ENCODE measurements around the gene MBP.

The MBP gene

DNA sequence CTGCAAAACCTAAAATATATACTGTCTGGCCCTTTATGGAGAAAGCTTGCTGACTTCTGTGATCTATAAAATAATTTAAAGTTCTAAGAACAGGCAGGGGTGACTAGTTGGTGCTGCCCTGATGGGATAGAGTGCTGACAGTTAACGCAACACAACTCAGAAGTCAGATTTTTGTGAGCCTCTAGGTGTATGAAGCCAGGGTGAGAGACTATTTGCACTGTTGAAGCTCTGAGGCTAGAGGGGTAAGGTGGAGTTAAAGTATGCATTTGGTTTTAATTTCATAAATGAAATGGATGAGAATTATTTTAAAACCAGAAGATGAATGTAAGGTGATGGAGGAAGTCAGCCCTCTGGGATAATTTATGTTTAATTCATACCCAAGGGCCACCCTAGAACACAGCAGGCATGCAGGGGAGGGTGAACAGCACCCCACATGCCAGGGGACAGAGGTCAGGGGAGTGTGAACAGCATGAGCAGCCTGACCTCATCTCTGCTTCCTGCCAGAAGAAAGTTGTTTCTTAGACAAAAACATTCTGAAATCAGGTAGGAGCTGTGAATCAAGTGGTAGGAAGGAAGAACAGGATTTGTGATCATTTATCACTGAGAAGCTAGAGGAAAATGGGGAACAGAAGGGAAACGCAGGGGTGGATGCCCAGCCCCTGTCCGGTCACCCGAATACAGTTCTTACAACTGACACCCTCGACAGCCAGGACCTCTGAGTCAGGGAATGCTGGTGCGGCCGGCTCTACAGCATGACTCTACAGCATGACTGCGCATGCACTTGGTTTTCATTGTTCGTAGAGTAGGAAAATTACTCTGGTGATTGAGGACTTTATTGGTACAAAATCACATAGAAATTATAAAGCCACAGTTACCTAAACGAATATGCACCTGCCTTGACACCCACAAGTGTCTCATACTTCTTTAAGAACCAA is 93.1 kb downstream of the MBP start:
- POLR2A ChIA-PET = no interaction called here
- no peak overlapping the region for H3K4me3 ChIP-seq (ENCODE audit: low read depth, low read length)
- no peak for DNase-seq (ENCODE audit: low read depth, low spot score)
- no peak for TF ChIP-seq CTCF (IDR thresholded peaks at IDR 0.05; ENCODE audit: insufficient read depth, low read length, missing control alignments)
- CTCF ChIA-PET = interaction anchor here (0.8 kb wide), 1 partner anchor 172 kb away, joined by 3 read pairs; no protein-coding TSS in a partner anchor

- no peak for DNase-seq (ENCODE audit: low read depth, low spot score)
- POLR2A ChIA-PET = no interaction called here
- no peak overlapping the region for H3K4me3 ChIP-seq (ENCODE audit: low read depth, low read length)
- no peak for TF ChIP-seq CTCF (IDR thresholded peaks at IDR 0.05; ENCODE audit: insufficient read depth, low read length, missing control alignments)
- CTCF ChIA-PET = interaction anchor here (0.8 kb wide), 1 partner anchor 174 kb away, joined by 3 read pairs; no protein-coding TSS in a partner anchor
Observed at GRCh38 chr18:77038182-77038858, 94.3 kb downstream of the MBP start.

DNA sequence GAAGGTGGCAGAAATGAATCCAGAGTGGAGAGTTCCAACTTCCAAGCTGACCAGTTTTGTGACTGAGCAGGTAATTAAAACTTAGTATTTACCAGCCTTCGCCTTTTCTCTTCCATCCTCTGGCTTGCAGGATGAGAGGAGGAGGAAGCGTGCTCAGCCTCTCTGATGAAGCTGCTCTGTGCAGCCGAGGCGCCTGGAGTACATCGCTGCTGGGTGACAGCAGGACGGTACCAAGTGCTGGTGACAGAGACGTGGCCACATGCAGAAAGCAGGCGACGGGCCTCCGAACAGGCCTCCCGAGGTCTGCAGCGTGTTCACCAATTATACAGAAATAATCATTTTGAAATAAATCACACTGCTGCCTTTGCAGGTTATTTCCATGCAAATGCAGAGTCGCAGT is 95.0 kb downstream of the MBP start:
- DNase-seq (ENCODE audit: low read depth, low spot score) = no peak
- TF ChIP-seq CTCF (IDR thresholded peaks at IDR 0.05; ENCODE audit: insufficient read depth, low read length, missing control alignments) = no peak
- CTCF ChIA-PET = no interaction called here
- no peak overlapping the region for H3K4me3 ChIP-seq (ENCODE audit: low read depth, low read length)
- POLR2A ChIA-PET = no interaction called here

DNA sequence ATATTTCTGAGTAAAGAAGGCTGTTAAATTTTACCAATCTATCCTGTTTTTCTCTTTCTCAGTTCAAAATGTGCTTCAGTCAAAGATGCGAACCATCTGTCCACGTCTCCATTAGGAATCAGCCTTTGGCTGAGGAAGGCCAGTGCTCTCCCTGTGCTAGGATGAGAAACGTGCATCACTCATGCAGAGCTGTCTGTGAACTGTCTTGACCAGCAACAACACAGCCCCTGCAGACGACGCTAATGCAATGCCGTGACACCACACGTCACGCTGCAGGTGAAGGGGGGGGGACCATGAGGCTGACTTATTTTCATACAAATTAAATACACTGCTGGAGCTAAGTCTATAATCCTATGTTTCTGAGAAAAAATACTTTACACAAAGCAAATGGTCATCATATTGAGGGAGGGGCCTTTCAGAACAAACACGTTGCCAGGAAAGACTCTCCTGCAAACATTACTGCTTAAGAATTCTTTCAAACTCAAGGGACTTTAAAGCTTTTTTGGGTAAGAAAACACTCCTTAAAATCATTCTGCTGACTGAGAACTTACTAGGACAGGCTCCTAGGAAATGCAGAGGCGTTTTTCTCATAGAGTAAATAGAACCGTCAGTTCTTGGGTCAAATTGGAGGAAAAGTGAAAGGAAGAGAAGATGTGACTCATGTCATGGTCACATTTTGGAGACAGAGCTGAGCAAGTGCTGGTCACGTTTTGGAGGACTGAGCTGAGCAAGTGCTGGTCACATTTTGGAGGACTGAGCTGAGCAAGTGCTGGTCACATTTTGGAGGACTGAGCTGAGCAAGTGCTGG is 97.0 kb downstream of the MBP start:
- TF ChIP-seq CTCF (IDR thresholded peaks at IDR 0.05; ENCODE audit: insufficient read depth, low read length, missing control alignments) = no peak
- CTCF ChIA-PET = interaction anchor here (1.3 kb wide), 1 partner anchor 232 kb away, joined by 3 read pairs; no protein-coding TSS in a partner anchor
- no peak for DNase-seq (ENCODE audit: low read depth, low spot score)
- H3K4me3 ChIP-seq (ENCODE audit: low read depth, low read length) = no peak overlapping the region
- POLR2A ChIA-PET = no interaction called here

DNA sequence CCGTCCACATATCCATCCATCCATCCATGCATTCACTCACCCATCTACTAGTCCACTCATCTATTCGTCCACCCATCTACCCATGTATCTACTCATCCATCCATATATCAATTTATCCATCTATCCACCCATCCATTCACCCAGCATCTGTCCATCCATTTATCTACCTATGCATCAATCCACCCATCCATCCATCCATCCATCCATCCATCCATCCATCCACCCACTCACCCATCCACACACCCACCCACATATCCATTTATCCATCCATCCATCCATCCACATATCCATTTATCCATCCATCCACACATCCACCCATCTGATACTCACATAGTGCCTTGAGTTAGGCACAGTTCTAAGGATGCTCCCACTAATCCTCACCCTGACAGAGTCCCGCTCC is 99.0 kb downstream of the MBP start:
- no peak for TF ChIP-seq CTCF (IDR thresholded peaks at IDR 0.05; ENCODE audit: insufficient read depth, low read length, missing control alignments)
- no peak for DNase-seq (ENCODE audit: low read depth, low spot score)
- POLR2A ChIA-PET = no interaction called here
- CTCF ChIA-PET = no interaction called here
- H3K4me3 ChIP-seq (ENCODE audit: low read depth, low read length) = no peak overlapping the region

Data from AG04449 (cell line).